Measurements from ENCODE around the gene RBCK1.

GRCh38 chr20:404088-404487 lies 4.0 kb upstream of the RBCK1 start:
- TF ChIP-seq CTCF (IDR thresholded peaks at IDR 0.05; ENCODE audit: low read length): no peak
- TF ChIP-seq EZH2 (IDR thresholded peaks at IDR 0.05; ENCODE audit: borderline replicate concordance, low read length): no peak
